Iris pigment epithelial cell (primary cell): Measurements from ENCODE around the gene CNTN6.

Source experiments
- DNase-seq: peaks from one replicate; pipeline ENCODE4 v3.0.0-alpha.2; 2011; ENCODE audit warnings: low read depth

The CNTN6 gene

DNA sequence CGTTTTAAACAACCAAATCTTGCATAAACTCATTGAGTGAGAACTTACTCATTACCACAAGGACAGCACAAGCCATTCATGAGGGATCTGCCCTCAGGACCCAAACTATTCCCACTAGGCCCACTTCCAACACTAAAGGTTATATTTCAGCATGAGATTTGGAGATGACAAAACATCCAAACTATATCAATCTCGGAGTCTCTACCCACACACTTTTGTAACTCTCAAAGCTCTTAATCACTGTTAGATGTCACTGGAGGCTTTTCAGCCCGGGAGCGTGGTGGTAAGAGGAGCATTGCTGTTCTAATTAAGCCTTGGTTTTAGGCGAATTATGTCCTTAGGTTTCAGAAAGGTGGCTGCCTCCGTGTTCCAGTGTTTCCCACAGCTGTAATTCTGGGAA is 86.3 kb downstream of the CNTN6 start:
- DNase-seq = no peak

DNA sequence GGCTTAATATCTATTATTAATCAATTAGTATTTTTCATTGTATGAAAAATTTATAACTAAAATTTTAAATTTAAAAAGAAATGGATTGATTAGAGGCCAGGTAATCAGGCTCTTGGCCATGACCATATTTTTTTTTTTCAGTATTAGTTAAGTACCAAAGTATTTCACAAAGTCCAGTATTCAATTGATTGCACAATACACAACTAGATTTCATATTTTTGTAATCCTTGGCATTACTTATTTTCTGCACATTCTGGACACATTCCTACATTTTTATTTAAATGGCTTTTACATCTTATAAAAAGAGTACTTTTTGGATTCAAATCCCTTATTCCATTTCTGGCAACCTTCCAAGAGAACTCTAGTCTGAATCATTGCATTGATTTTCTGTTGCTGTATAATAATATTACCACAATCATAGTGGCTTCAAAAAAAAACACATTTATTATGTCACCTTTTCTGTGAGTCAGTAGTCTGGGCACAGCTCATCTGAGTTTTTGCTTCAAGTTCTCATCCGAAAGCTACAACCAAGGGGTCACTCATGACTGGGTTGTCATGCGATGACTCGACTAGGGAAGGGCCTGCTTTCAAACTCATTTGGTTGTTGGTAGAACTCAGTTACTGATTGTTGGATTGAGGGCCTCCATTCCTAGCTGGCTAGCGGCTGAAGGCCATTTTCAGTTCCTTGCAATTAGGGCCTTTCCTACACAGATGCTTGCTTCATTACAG is 90.7 kb downstream of the CNTN6 start:
- DNase-seq = peak; percentile 65

DNA sequence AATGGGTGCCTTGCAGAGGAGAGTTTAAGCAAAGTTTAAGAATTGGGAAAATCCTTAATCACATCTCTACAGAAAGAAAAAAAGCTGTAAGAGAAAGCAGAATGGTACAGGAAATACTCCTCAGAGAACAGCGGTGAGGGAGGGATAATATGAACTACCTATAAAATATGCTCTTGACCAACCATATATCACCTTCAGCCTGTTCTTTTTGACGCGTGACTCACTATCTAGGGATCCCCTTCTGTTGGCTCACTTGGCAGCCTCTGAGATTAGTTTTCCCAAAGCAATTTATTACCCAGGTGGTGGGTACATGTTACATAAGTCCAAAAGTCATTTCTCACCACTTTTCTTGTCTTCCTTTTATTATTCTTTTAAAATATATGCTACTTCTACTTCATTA is 97.7 kb downstream of the CNTN6 start:
- no peak for DNase-seq

DNA sequence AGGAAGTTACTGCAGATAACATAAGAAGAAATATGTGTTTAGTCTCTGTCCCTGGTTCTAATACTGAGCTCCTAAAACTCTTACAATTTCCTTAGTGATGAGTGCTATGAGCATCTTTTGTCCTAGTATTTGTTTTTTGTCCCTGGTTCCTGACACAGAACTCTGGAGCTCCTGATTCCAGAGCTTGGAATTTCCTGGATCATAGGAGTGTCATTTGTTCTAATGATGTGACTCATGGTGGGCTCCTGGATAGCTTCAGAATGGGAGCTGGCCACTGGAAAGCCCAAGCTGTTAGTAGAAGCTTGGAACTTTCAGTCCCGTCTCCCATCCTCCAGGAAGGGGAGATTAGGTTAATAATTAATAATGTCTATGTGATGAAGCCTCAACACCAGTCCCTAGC is 98.2 kb downstream of the CNTN6 start:
- DNase-seq = no peak

DNA sequence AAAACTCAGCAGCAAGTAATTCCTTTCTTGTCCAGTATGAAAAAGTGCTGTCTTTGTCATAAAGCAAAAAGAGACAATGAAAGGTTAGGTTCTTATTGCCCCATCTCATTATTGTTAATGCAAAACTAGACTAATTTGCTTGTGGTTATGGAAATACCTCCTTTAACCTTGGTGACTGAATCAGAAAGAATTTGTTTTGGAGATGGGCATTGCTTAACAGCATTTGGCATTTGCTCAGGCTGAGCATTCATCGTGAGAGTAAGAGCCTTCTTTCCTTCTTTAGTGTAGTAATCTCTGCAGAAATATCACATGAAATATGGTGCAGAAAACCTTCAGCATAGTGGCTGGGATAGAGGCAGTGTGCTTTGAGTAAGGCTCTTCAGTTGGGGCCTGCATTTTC is 103.1 kb downstream of the CNTN6 start:
- peak; percentile 72 for DNase-seq

DNA sequence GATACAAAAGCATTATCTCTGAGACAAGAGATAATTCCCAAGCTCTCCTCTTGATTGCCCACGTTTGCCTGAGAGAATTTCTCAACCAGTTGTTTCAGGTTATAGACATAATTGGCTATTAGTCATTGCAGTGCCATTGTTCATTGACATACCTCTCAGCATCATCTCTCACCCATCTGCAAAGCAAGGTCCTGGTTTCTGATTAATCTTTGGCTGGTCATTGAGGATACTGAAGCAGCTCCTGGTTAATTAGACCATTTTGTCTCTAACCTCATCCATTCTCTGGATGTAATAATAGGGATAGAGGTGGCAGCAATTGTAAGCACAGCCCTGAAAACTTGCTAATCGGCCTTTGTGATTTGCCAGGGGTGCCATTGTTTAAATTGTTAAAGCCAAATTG is 104.2 kb downstream of the CNTN6 start:
- DNase-seq = no peak

DNA sequence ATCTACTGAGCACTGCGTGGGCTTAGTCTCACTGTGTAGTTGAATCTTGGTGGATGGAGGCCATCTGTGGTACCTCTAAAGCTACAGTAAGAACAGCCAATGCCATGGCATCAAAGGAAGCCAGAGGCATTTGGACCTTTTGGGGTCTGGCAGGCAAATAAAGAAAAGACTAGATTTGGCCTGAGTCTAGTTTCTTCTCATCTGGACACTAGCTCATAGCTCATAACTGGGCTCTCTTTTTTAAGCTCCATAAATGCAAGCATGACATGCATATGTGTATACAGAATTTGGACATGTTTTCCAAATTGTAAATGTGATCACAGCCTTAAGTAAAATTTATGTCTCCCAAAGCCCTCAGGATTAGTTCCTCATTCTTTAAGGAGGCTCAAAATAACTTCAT is 107.5 kb downstream of the CNTN6 start:
- DNase-seq = no peak

DNA sequence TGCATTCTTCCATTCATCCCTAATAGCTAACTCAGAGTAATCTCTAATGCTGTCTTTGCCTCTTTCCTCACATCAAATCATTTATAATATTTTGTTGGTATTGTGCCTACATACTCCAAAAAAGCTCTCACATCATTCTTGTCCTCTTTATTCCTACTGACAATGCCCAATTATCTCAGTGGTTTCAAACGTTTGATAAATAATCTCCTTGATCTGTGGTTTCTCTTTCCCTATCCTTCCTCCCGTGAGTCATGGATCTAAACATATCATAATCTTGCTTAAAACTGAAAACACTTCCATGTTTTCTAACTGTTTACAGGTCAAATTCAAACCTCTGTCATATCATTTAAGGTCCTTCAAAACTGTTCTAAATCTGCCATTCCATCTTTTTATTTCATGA is 115.1 kb downstream of the CNTN6 start:
- peak; percentile 11 for DNase-seq

DNA sequence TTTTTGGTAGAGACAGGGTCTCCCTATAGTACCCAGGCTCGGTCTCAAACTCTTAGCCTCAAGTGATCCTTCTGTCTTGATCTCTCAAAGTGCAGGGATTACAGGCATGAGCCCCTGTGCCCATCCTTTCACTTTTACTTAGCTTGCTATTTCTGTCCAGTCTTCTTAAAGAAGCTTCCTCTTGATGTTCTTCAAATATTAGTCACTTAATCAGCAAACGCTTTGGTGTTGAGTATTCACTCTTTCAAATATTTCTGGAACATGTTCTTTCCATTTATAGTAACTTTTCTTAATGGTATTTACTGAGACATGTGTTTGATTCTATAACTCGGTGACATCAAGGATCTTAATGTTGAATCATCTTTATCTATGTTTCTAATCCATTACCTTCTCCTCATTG is 122.1 kb downstream of the CNTN6 start:
- peak; percentile 33 for DNase-seq

DNA sequence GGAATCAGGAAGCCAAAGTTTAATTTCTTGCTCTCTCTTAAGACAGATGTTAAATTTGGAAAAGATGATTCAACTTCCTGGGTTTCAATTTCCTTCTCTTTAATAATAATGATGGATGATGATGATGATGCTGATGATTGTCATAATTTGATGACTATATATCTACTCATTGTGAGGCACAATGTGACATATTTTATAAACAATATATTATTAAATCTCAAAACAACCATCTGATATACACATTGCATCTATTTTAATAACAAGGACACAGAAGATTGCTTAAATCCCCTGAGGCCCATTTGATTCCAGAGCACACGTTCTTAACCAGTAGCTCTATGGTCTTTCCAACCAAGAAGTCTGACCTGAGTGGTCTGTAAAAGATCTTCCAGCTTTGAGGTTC is 124.0 kb downstream of the CNTN6 start:
- DNase-seq = no peak

DNA sequence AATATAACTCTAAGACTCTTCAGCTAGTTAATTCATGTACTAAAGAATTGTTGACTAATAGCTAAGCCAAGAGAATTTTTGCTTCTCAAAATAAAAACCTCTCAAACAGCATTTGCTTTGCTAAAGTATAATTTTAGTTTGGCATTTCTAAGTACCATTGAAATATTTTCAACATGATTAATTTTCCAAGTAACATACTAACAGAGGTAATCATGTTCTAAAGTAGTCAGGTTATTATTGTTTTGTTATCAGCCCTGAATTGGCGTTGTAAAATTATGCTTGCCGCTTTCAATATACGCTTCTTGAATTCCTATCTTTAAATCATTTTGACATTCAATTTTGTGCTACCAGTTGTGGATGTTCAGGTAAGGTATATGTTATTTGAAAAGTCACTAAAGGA is 134.3 kb downstream of the CNTN6 start:
- no peak for DNase-seq

DNA sequence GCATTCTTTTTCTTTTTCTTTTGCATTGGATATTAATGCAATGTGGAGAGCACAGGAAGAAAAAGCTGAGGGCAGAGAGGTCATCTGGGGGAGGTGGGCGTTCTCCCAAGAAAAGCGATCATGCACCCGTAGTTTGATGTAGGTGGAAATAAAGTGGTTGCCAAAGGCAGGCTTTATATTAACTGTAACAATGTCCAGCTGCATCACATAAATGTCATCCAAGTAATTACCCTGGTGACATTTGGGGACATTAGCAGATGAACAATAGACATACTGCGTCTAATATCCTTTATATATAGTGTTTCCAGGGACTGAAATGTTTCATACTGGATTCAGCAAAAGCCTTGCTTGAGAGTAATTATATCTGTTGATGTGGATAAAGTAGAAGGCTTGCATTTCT is 135.5 kb downstream of the CNTN6 start:
- DNase-seq = no peak

DNA sequence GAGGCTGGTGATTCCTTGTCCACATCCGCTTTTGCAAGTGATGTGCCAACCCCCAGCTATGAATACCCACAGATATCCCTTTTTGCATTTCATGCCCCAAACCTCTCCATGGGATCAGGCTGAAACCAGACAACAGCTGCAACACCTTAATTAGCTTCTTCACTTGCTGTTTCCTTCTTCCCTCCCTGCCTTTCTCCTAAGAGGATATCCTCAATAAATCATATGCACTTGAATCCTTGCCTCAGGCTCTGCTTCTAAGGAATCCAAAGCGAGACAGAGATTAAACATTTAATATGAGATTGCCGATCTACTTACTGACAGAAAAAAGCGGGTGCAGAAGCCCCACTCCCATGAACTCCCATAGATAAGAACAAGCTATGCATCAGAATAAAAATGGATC is 138.1 kb downstream of the CNTN6 start:
- DNase-seq = no peak

DNA sequence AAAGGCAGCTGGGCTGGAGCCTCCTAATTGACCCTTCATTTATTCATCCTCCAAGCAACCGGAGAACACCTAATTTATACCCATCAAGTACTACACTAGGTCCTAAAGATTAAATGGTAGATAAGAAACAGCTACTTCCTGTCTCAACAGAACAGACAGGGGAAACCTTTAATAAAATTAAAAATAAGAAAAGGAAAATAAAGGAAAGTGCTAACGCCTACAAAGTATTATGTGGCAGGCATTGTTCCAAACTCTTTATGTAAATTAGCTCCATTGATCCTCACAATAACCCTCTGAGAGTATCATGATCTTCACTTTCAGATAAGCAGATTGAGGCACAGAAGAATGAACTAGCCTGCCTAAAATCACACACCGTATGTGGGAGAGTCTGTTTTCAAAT is 139.5 kb downstream of the CNTN6 start:
- DNase-seq = no peak

DNA sequence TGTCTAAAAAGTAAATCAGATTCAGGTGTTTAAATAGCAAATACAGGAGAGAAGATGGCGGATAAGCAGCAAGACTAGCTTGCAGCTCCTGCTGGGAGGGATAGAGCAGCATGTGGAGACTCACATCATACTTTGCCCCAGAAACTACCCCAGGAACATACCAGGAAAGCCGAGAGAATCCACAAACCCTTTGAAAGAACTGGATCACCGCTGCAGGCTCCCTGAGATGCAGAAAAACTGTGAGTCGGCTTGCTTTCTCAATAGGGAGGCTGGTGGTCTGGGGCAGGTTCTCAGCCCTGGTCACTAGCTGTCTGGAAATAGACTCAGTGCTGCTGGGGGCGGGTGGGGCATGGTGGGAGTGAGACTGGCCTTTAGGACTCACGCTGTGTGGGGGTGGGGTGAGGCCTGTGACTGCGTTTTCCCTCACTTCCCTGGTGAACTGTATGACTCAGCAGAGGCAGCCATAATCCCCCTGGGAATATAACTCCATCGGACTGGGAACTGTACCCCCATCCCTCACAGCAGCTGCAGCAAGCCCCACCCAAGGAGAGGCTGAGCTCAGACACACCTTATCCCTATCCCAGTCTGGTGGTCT is 142.8 kb downstream of the CNTN6 start:
- no peak for DNase-seq

DNA sequence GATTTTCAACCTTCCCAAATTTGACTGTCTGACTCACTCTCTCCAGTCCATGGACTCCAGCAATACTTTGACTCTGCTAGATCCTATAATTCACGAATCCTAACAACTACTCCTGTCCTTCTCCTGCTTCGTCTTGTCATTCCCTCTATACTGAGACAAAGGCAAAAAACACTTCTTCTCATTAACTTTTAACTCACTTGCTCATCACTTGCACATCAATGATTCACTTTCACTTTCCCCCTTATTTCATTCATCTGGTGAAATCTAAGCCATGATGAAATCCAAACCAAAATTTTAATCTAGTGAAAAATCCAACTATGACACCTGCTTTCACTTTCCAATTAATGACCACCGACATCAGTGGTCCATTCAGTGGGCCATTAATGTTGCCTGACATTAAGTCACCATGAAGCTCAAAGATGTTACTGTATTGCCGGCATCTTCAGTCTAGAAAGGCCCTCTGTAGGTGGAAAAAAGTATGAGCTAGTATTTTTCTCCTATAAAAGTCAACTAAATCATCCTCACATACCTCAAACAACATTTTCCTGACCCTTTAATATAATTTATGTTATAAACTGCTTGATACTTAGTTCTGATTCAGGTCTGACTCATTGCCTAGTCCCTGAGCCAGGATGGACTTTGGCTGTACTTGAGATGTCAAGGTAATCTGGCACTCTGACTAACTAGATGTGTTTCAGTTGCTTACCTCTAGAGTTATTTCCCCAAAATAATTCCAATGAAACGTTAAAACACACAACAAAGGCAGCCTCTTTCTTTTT is 158.6 kb downstream of the CNTN6 start:
- peak; percentile 12 for DNase-seq

DNA sequence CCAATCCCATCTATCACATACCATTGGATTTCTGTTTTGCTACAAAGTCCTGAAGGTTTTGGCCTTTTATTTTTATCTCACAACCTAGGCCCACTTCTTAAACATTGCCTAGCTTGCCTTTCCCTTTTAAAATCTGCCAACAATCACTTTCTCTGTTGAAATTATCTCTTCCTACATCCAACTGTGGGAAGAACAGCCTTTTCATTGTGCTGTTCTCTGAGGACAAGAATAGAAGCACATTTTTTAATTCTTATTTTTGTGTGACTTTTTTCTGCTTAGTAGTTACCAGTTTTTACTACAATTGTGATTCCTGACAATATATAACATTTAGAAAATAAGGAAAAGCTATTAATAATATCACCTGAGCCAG is 159.2 kb downstream of the CNTN6 start:
- DNase-seq = no peak

DNA sequence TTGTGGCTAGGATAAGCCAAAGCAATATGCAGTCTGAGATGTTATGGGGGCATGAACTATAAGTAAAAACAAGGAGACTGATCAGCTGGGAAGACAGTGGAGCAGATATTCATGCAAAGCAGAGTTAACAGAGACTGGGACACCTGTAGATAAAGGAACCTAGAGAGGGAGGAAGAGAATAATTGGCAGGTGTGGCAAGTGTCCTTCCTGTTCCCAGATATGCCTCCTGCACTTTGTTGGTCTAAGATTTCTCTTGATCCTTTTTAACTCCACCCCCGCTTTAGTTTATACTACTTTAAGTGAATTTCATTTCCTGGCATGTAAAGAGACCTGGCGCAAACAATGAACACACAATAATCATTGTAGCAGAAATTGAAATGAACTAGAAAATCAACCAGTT is 169.4 kb downstream of the CNTN6 start:
- DNase-seq = no peak

DNA sequence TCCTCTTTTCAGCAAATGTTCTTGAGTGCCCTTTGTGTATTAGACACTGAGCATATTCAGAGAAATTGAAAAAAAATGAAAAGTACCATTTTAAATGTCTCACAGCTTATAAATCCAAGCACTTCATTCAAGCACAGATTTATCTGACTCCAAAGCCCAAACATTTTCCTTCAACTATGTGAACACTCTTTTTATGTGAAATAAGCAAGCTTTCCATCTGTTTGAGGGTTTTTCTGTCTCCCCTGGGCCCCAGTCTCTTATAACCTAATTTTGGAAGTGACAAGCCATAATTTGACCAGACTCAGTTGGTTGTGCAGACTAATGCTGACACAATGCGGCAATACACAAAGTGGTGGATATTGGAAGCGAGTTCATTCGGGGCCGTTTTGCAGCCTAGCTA is 170.3 kb downstream of the CNTN6 start:
- DNase-seq = no peak

DNA sequence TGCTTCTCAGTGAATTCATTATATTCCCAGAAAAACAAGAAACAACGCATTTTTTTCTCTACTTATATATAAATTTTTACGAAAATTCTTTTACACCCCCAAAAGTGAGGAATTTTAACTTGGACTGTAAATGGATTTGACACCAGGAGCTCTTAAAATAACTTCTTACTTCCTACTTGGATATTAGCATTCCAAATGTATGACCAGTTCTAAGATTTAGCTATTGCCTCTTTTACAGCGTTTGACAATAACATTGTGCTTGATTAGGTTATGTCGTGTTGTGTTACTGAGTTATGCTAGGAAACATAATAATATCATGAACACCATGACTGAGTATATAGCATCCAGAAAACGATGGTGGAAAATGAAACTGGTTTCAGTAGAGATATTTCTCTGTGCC is 177.0 kb downstream of the CNTN6 start:
- peak; percentile 3 for DNase-seq

DNA sequence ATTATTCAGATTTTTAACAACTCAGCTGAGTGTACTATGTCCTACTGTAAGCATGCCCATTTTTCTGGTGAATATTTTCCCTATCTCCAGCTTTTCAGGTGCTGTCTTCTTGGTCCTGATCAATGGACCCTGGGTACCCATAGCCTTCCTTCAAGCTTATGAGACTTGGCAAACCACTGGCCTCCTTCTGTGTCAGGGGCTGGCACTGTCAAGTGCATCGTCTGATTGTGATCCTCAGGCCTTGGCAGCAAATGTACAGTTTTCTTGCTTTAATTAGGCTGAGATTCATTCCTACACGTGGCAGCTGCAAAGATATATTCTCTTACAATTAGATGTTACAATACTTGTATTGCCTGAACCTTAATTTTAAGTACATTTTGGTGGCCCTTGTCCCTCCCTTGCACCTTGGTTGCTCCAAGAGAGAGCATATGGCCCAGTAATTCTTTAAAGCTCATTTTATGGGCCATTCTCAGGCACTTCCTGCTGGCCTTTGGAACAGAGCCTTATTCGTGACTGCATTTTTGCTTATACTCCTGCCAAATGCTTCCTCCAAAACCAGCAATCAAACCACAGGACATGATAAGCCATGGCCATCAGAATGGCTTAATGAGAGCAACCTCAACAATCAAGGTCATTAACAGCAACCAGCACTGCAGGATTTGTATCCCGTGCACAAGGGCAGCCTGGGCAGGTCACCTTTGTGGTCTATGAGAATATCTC is 179.9 kb downstream of the CNTN6 start:
- no peak for DNase-seq

DNA sequence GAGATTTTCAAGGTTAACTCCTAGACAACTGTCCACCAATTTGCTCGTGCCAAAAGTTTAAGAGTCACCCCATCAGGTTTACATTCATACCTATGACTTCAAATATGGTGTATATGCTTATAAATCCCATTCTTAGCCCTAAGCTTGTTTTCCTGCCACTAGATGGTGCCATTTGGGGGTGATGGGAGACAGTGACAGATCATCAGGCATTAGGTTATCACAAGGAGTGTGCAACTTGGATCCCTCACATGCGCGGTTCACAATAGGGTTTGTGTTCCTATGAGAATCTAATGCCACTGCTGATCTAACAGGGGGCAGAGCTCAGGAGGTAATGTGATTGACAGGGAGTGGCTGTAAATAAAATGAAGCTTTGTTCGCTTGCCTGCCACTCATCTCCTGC is 182.7 kb downstream of the CNTN6 start:
- peak; percentile 2 for DNase-seq

DNA sequence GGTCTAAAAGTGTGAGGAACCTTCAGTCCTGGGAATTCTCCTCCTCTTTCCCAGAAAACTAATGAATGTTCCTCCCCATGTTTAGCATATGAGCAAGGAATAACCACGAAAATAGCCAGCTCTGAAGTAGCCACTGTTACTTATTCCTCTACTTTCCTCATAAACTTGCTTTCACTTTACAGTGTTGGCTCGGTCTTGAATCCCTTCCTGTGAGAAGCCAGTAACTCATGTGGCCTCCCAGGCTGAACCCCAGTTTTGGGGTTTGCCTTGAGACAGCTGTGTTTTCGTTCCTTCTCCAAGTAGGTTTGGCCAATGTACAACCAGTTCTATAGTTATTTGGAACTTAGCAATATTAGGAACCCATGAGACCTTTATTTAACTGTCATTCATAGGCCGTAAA is 195.0 kb downstream of the CNTN6 start:
- no peak for DNase-seq
